ENCODE results near the gene GOLGA6L1. TPM values are rescaled to one million over a fixed set of nuclear protein-coding genes. Genes with fewer than 3 reads are reported as not detected.
"Not testable (repeated sequence)": the region's sequence is repeated elsewhere in the genome, so short reads cannot be mapped to it uniquely, and the experiment has no call there.

Gene GOLGA6L1
- not detected for total RNA-seq

GRCh38 chr15:23136722-23137121, at the start of gene GOLGA6L1:
GOLGA6L1 (minus strand) TSS chr15:23136822; CDS start chr15:23136731, 91 bp downstream.
- H3K4me3 ChIP-seq; H3K36me3 ChIP-seq; H3K27ac ChIP-seq; H3K9me3 ChIP-seq; H3K4me1 ChIP-seq; DNase-seq (ENCODE audit: low spot score in 2 of 2); intact Hi-C loops (cut with DNase I); H3K27me3 ChIP-seq: not testable (repeated sequence)

GRCh38 chr15:23181201-23181600, 44.6 kb upstream of the GOLGA6L1 start:
- DNase-seq (ENCODE audit: low spot score in 2 of 2); H3K27ac ChIP-seq; H3K36me3 ChIP-seq; H3K4me1 ChIP-seq; H3K27me3 ChIP-seq; intact Hi-C loops (cut with DNase I); H3K9me3 ChIP-seq; H3K4me3 ChIP-seq: not testable (repeated sequence)

- H3K27ac ChIP-seq; H3K36me3 ChIP-seq; H3K4me1 ChIP-seq; DNase-seq (ENCODE audit: low spot score in 2 of 2); H3K9me3 ChIP-seq; H3K4me3 ChIP-seq; intact Hi-C loops (cut with DNase I); H3K27me3 ChIP-seq: not testable (repeated sequence)
These were observed 43.9 kb upstream of the GOLGA6L1 start for GRCh38 chr15:23180547-23180927.

- peak overlapping the region; percentile 30 to 40 for H3K4me3 ChIP-seq
- H3K4me1 ChIP-seq; intact Hi-C loops (cut with DNase I); H3K27ac ChIP-seq; H3K36me3 ChIP-seq; H3K9me3 ChIP-seq; H3K27me3 ChIP-seq: not testable (repeated sequence)
- DNase-seq (ENCODE audit: low spot score in 2 of 2): peak in 1 of 2 donors; percentile 62
These were observed 43.3 kb upstream of the GOLGA6L1 start for GRCh38 chr15:23179768-23180546.

GRCh38 chr15:23176683-23177082, 40.1 kb upstream of the GOLGA6L1 start:
- H3K9me3 ChIP-seq; DNase-seq (ENCODE audit: low spot score in 2 of 2); H3K4me3 ChIP-seq; H3K27ac ChIP-seq; intact Hi-C loops (cut with DNase I); H3K4me1 ChIP-seq; H3K36me3 ChIP-seq; H3K27me3 ChIP-seq: not testable (repeated sequence)

GRCh38 chr15:23175606-23176005, 39.0 kb upstream of the GOLGA6L1 start:
- intact Hi-C loops (cut with DNase I); H3K36me3 ChIP-seq; H3K27me3 ChIP-seq; H3K4me3 ChIP-seq; H3K27ac ChIP-seq; H3K4me1 ChIP-seq; DNase-seq (ENCODE audit: low spot score in 2 of 2); H3K9me3 ChIP-seq: not testable (repeated sequence)

- DNase-seq (ENCODE audit: low spot score in 2 of 2); intact Hi-C loops (cut with DNase I); H3K4me1 ChIP-seq; H3K4me3 ChIP-seq; H3K27me3 ChIP-seq; H3K36me3 ChIP-seq; H3K9me3 ChIP-seq; H3K27ac ChIP-seq: not testable (repeated sequence)
These were observed 38.1 kb upstream of the GOLGA6L1 start for GRCh38 chr15:23174609-23175140.

GRCh38 chr15:23132787-23133186, 3.8 kb downstream of the GOLGA6L1 start:
- intact Hi-C loops (cut with DNase I): not testable (repeated sequence)

GRCh38 chr15:23118208-23118607, 18.4 kb downstream of the GOLGA6L1 start:
- H3K4me3 ChIP-seq: no peak overlapping the region
- DNase-seq (ENCODE audit: low spot score in 2 of 2): no peak
- no peaks in the 10 kb centered on the region for H3K9me3 ChIP-seq
- H3K36me3 ChIP-seq: no peaks in the 10 kb centered on the region
- intact Hi-C loops (cut with DNase I): no loop called here
- no peaks in the 10 kb centered on the region for H3K27me3 ChIP-seq
- no peak overlapping the region for H3K27ac ChIP-seq
- TF ChIP-seq CTCF (IDR thresholded peaks at IDR 0.05): no peak
- H3K4me1 ChIP-seq: no peaks in the 10 kb centered on the region

More at GRCh38 chr15:23132787-23133186, 3.8 kb downstream of the GOLGA6L1 start:
- not testable (repeated sequence) for H3K36me3 ChIP-seq; H3K4me1 ChIP-seq; H3K9me3 ChIP-seq; H3K27me3 ChIP-seq; H3K4me3 ChIP-seq; DNase-seq (ENCODE audit: low spot score in 2 of 2); H3K27ac ChIP-seq

GRCh38 chr15:23095796-23096195, 40.8 kb downstream of the GOLGA6L1 start:
- Histone ChIP-seq H3K27me3 (no peaks in the 10 kb centered on the region), H3K9me3 (no peaks in the 10 kb centered on the region), H3K4me1 (no peaks in the 10 kb centered on the region), H3K27ac (no peak overlapping the region), H3K4me3 (no peak overlapping the region), H3K36me3 (no peaks in the 10 kb centered on the region)
- intact Hi-C loops (cut with DNase I): no loop called here
- no peak for DNase-seq (ENCODE audit: low spot score in 2 of 2)
- TF ChIP-seq CTCF (IDR thresholded peaks at IDR 0.05): no peak
